OCI-LY7 (cell line): Measurements from ENCODE around the gene KISS1R.

ENCODE experiments used
- EZH2phosphoT487 ChIP-seq: fragments of 200-600 bp; sonication (generic); IDR thresholded peaks from 2 replicates; pipeline ENCODE4 v1.6.1; 2018; ENCODE audit warnings: low read depth, borderline replicate concordance, mild to moderate bottlenecking, mixed run types, antibody characterized with exemption, low read length, moderate library complexity, mixed read lengths
- TF ChIP-seq, protein P1 (sequence below): fragments of 200-600 bp; sonication (generic); conservative IDR thresholded peaks from 2 replicates; pipeline ENCODE4 v1.5.1; 2014; ENCODE audit warnings: mild to moderate bottlenecking, antibody characterized with exemption, low read length, moderate library complexity, mixed read lengths

DNA sequence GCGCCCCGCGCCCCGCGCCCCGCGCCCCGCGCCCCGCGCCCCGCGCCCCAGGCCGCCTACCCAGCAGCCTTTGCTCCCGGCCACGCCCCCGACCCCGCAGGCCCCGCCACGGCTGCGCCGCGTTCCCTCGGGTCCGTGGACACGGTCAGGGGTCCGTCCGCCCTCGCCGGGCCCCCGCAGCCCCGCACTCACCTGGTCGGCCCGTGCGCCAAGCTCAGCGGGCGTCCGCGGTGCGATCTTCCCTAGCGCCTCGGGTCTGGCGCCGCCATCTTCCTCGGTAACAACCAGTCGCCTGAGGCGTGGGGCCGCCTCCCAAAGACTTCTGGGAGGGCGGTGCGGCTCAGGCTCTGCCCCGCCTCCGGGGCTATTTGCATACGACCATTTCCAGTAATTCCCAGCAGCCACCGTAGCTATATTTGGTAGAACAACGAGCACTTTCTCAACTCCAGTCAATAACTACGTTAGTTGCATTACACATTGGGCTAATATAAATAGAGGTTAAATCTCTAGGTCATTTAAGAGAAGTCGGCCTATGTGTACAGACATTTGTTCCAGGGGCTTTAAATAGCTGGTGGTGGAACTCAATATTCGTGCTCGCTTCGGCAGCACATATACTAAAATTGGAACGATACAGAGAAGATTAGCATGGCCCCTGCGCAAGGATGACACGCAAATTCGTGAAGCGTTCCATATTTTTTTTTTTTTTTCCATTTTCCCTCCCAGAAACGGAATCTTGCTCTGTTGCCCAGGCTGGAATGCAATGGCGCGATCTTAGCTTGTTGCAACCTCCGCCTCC, 24.0 kb upstream of the KISS1R start, which contains the start of the genes MED16 and RNU6-9:
- TF ChIP-seq, protein P1, sequence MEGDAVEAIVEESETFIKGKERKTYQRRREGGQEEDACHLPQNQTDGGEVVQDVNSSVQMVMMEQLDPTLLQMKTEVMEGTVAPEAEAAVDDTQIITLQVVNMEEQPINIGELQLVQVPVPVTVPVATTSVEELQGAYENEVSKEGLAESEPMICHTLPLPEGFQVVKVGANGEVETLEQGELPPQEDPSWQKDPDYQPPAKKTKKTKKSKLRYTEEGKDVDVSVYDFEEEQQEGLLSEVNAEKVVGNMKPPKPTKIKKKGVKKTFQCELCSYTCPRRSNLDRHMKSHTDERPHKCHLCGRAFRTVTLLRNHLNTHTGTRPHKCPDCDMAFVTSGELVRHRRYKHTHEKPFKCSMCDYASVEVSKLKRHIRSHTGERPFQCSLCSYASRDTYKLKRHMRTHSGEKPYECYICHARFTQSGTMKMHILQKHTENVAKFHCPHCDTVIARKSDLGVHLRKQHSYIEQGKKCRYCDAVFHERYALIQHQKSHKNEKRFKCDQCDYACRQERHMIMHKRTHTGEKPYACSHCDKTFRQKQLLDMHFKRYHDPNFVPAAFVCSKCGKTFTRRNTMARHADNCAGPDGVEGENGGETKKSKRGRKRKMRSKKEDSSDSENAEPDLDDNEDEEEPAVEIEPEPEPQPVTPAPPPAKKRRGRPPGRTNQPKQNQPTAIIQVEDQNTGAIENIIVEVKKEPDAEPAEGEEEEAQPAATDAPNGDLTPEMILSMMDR, result no peak
- no peak for TF ChIP-seq EZH2phosphoT487
